ENCODE measurements around the gene MTPN. TPM values are rescaled to one million over a fixed set of nuclear protein-coding genes. Genes with fewer than 3 reads are reported as not detected.

Gene MTPN
- total RNA-seq, 1 donor from 2014 or later = 170 TPM

- H3K27ac Mint-ChIP-seq = no peak overlapping the region
- no peak overlapping the region for H3K4me3 Mint-ChIP-seq
- no peaks in the 10 kb centered on the region for H3K27me3 ChIP-seq
- H2AFZ ChIP-seq (replicated peaks) = no peak overlapping the region
- H3K36me3 Mint-ChIP-seq = no peaks in the 10 kb centered on the region
- no peaks in the 10 kb centered on the region for H3K9me3 Mint-ChIP-seq
- H3K4me1 ChIP-seq = no peaks in the 10 kb centered on the region
- no peaks in the 10 kb centered on the region for H3K9me3 ChIP-seq (ENCODE audit: low read depth)
- no peaks in the 10 kb centered on the region for H4K20me1 ChIP-seq (ENCODE audit: low read depth)
- no peak overlapping the region for H3K4me3 ChIP-seq
- no peaks in the 10 kb centered on the region for H3K4me1 Mint-ChIP-seq
- no peak overlapping the region for H3K4me2 ChIP-seq
- H3K27me3 Mint-ChIP-seq (ENCODE audit: insufficient read depth, low read depth) = peaks cover 3% of the 10 kb centered on the region
- no peaks in the 10 kb centered on the region for H3F3A ChIP-seq (ENCODE audit: low read depth)
- no peaks in the 10 kb centered on the region for H3K36me3 ChIP-seq
- H3K79me2 ChIP-seq (ENCODE audit: low read depth) = no peaks in the 10 kb centered on the region
- DNase-seq (ENCODE audit: low spot score) = no peak
- H3K9ac ChIP-seq = no peak overlapping the region
- H3K27ac ChIP-seq = no peak overlapping the region
- no peak for TF ChIP-seq EZH2 (IDR thresholded peaks at IDR 0.05)
- TF ChIP-seq EZH2phosphoT487 (IDR thresholded peaks at IDR 0.05) = no peak
- no peak for TF ChIP-seq CTCF (IDR thresholded peaks at IDR 0.05)
These were observed 16.8 kb upstream of the MTPN start for GRCh38 chr7:135993950-135994349.

- Histone ChIP-seq H3K79me2 (ENCODE audit: low read depth) (no peaks in the 10 kb centered on the region), H3K27ac (no peak overlapping the region), H3F3A (ENCODE audit: low read depth) (no peaks in the 10 kb centered on the region), H3K9ac (no peak overlapping the region), H3K36me3 (no peaks in the 10 kb centered on the region), H3K27me3 (no peaks in the 10 kb centered on the region), H3K9me3 (ENCODE audit: low read depth) (peaks cover 6% of the 10 kb centered on the region), H2AFZ (replicated peaks) (no peak overlapping the region), H3K4me2 (no peak overlapping the region), H3K4me1 (no peaks in the 10 kb centered on the region), H4K20me1 (ENCODE audit: low read depth) (no peaks in the 10 kb centered on the region), H3K4me3 (no peak overlapping the region)
- no peaks in the 10 kb centered on the region for H3K9me3 Mint-ChIP-seq
- no peaks in the 10 kb centered on the region for H3K4me1 Mint-ChIP-seq
- no peak overlapping the region for H3K4me3 Mint-ChIP-seq
- H3K27me3 Mint-ChIP-seq (ENCODE audit: insufficient read depth, low read depth) = peaks cover 3% of the 10 kb centered on the region
- no peak overlapping the region for H3K27ac Mint-ChIP-seq
- DNase-seq (ENCODE audit: low spot score) = no peak
- no peaks in the 10 kb centered on the region for H3K36me3 Mint-ChIP-seq
- TF ChIP-seq CTCF (IDR thresholded peaks at IDR 0.05) (no peak), EZH2 (IDR thresholded peaks at IDR 0.05) (no peak), EZH2phosphoT487 (IDR thresholded peaks at IDR 0.05) (no peak)
These were observed 14.7 kb upstream of the MTPN start for GRCh38 chr7:135991906-135992305.

DNA sequence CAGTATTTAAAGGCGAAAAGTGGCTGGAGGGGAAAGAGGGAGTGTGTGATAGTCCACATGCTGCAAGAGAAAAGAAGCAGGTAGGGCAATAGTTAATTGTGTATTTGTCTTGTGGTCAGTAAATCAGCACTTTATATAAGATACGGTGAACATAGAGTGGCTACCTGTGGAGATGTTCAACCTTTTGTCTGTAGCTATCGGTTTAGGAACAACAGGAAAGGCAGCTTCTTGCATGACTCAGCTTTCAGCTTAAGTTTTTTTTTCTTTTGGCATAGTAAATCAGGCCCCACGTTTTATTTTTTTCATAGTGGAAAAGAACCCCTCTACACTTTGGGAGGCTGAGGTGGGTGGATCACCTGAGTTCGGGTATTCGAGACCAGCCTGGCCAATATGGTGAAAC lies 14.2 kb upstream of the MTPN start:
- Histone ChIP-seq H3F3A (ENCODE audit: low read depth) (no peaks in the 10 kb centered on the region), H3K79me2 (ENCODE audit: low read depth) (no peaks in the 10 kb centered on the region), H3K4me1 (no peaks in the 10 kb centered on the region), H3K4me3 (no peak overlapping the region), H3K36me3 (no peaks in the 10 kb centered on the region), H3K9ac (no peak overlapping the region), H3K9me3 (ENCODE audit: low read depth) (peaks cover 7% of the 10 kb centered on the region), H4K20me1 (ENCODE audit: low read depth) (no peaks in the 10 kb centered on the region), H2AFZ (replicated peaks) (no peak overlapping the region), H3K27ac (no peak overlapping the region), H3K4me2 (no peak overlapping the region), H3K27me3 (no peaks in the 10 kb centered on the region)
- Mint-ChIP-seq H3K36me3 (no peaks in the 10 kb centered on the region), H3K4me1 (no peaks in the 10 kb centered on the region), H3K9me3 (peaks cover under 1% of the 10 kb centered on the region), H3K27me3 (ENCODE audit: insufficient read depth, low read depth) (peaks cover 3% of the 10 kb centered on the region), H3K4me3 (no peak overlapping the region), H3K27ac (no peak overlapping the region)
- DNase-seq (ENCODE audit: low spot score) = no peak
- TF ChIP-seq CTCF (IDR thresholded peaks at IDR 0.05) (no peak), EZH2 (IDR thresholded peaks at IDR 0.05) (no peak), EZH2phosphoT487 (IDR thresholded peaks at IDR 0.05) (no peak)

Measured in neural progenitor cell (in vitro differentiated cells).